ENCODE measurements around the gene TAS2R40. TPM values are rescaled to one million over a fixed set of nuclear protein-coding genes. Genes with fewer than 3 reads are reported as not detected.

TAS2R40 gene
- total RNA-seq, 2 donors from 2014 or later = not detected

GRCh38 chr7:143239813-143240212, 18.0 kb downstream of the TAS2R40 start:
- no peak overlapping the region for H3K27ac Mint-ChIP-seq
- H3K9me3 Mint-ChIP-seq = peaks cover 22 to 23% of the 10 kb centered on the region in 2 donors
- H3K36me3 Mint-ChIP-seq = peaks cover 16 to 22% of the 10 kb centered on the region in 2 donors
- ATAC-seq = no peak
- no peak for DNase-seq (ENCODE audit: low spot score in 2 of 2)

GRCh38 chr7:143240291-143241168, 18.7 kb downstream of the TAS2R40 start:
- H3K9me3 Mint-ChIP-seq = peaks cover 19 to 21% of the 10 kb centered on the region in 2 donors
- H3K27ac Mint-ChIP-seq = no peak overlapping the region
- H3K36me3 Mint-ChIP-seq = peaks cover 18 to 19% of the 10 kb centered on the region in 2 donors
- peak in 1 of 2 donors; percentile 61 for DNase-seq (ENCODE audit: low spot score in 2 of 2)
- ATAC-seq = peak; percentile 77 to 82

GRCh38 chr7:143242306-143242705, 20.5 kb downstream of the TAS2R40 start:
- no peak for ATAC-seq
- H3K9me3 Mint-ChIP-seq = peaks cover 2 to 9% of the 10 kb centered on the region in 2 donors

GRCh38 chr7:143243111-143243510, 21.3 kb downstream of the TAS2R40 start:
- ATAC-seq = no peak
- no peak for DNase-seq (ENCODE audit: low spot score in 2 of 2)
- H3K36me3 Mint-ChIP-seq = peaks cover 0 to 19% of the 10 kb centered on the region in 2 donors
- H3K27ac Mint-ChIP-seq = no peak overlapping the region
- peaks cover 0 to 8% of the 10 kb centered on the region in 2 donors for H3K9me3 Mint-ChIP-seq

More at GRCh38 chr7:143242306-143242705, 20.5 kb downstream of the TAS2R40 start:
- Mint-ChIP-seq H3K27ac (peak overlapping the region in 1 of 2 donors; percentile 62), H3K36me3 (peaks cover 1 to 21% of the 10 kb centered on the region in 2 donors)
- no peak for DNase-seq (ENCODE audit: low spot score in 2 of 2)

- ATAC-seq = no peak
- H3K9me3 Mint-ChIP-seq = peaks cover 0 to 8% of the 10 kb centered on the region in 2 donors
- peaks cover 0 to 19% of the 10 kb centered on the region in 2 donors for H3K36me3 Mint-ChIP-seq
- peak overlapping the region in 1 of 2 donors; percentile 19 for H3K27ac Mint-ChIP-seq
- no peak for DNase-seq (ENCODE audit: low spot score in 2 of 2)
Observed at GRCh38 chr7:143243614-143244013, 21.8 kb downstream of the TAS2R40 start.

- Mint-ChIP-seq H3K27ac (no peak overlapping the region), H3K9me3 (peaks cover 0 to 8% of the 10 kb centered on the region in 2 donors), H3K36me3 (peaks cover 7 to 25% of the 10 kb centered on the region in 2 donors)
- DNase-seq (ENCODE audit: low spot score in 2 of 2) = no peak
- no peak for ATAC-seq
Observed at GRCh38 chr7:143244321-143244720, 22.5 kb downstream of the TAS2R40 start.

GRCh38 chr7:143245123-143245522, 23.3 kb downstream of the TAS2R40 start:
- peak in 1 of 2 donors; percentile 25 for DNase-seq (ENCODE audit: low spot score in 2 of 2)
- Mint-ChIP-seq H3K9me3 (peaks cover 0 to 15% of the 10 kb centered on the region in 2 donors), H3K27ac (peak overlapping the region; percentile 35 to 93), H3K36me3 (peaks cover 7 to 33% of the 10 kb centered on the region in 2 donors)
- ATAC-seq = peak; percentile 69 to 78

GRCh38 chr7:143247372-143247771, 25.5 kb downstream of the TAS2R40 start:
- Mint-ChIP-seq H3K27ac (no peak overlapping the region), H3K36me3 (peaks cover 9 to 43% of the 10 kb centered on the region in 2 donors), H3K9me3 (peaks cover under 1 to 18% of the 10 kb centered on the region in 2 donors)
- ATAC-seq (no peak), DNase-seq (ENCODE audit: low spot score in 2 of 2) (no peak)

GRCh38 chr7:143248761-143249354, 27.0 kb downstream of the TAS2R40 start:
- no peak overlapping the region for H3K27ac Mint-ChIP-seq
- no peak for ATAC-seq
- DNase-seq (ENCODE audit: low spot score in 2 of 2) = no peak
- peaks cover 4 to 28% of the 10 kb centered on the region in 2 donors for H3K9me3 Mint-ChIP-seq
- H3K36me3 Mint-ChIP-seq = peaks cover 20 to 58% of the 10 kb centered on the region in 2 donors

- H3K9me3 Mint-ChIP-seq = peaks cover 4 to 34% of the 10 kb centered on the region in 2 donors
- H3K36me3 Mint-ChIP-seq = peaks cover 25 to 65% of the 10 kb centered on the region in 2 donors
- H3K27ac Mint-ChIP-seq = no peak overlapping the region
- DNase-seq (ENCODE audit: low spot score in 2 of 2) = no peak
- ATAC-seq = no peak
Observed at GRCh38 chr7:143250199-143250598, 28.4 kb downstream of the TAS2R40 start.

- peaks cover 25 to 60% of the 10 kb centered on the region in 2 donors for H3K36me3 Mint-ChIP-seq
- DNase-seq (ENCODE audit: low spot score in 2 of 2) (no peak), ATAC-seq (peak in 1 of 2 donors; percentile 37)
- H3K9me3 Mint-ChIP-seq = peaks cover 4 to 34% of the 10 kb centered on the region in 2 donors
- H3K27ac Mint-ChIP-seq = no peak overlapping the region
Observed at GRCh38 chr7:143250822-143251221, 29.0 kb downstream of the TAS2R40 start.

- peaks cover 25 to 48% of the 10 kb centered on the region in 2 donors for H3K36me3 Mint-ChIP-seq
- peak overlapping the region; percentile 2 to 31 for H3K27ac Mint-ChIP-seq
- peaks cover 4 to 31% of the 10 kb centered on the region in 2 donors for H3K9me3 Mint-ChIP-seq
- peak; percentile 46 to 66 for ATAC-seq
- no peak for DNase-seq (ENCODE audit: low spot score in 2 of 2)
Observed at GRCh38 chr7:143252006-143252405, 30.2 kb downstream of the TAS2R40 start.

GRCh38 chr7:143255564-143255963, 33.7 kb downstream of the TAS2R40 start:
- Mint-ChIP-seq H3K27ac (peak overlapping the region in 1 of 2 donors; percentile 16), H3K9me3 (peaks cover 4 to 24% of the 10 kb centered on the region in 2 donors), H3K36me3 (peaks cover 19 to 37% of the 10 kb centered on the region in 2 donors)
- no peak for DNase-seq (ENCODE audit: low spot score in 2 of 2)
- no peak for ATAC-seq

GRCh38 chr7:143256325-143256724, 34.5 kb downstream of the TAS2R40 start:
- no peak overlapping the region for H3K27ac Mint-ChIP-seq
- peaks cover 4 to 24% of the 10 kb centered on the region in 2 donors for H3K9me3 Mint-ChIP-seq
- ATAC-seq (peak in 1 of 2 donors; percentile 36), DNase-seq (ENCODE audit: low spot score in 2 of 2) (no peak)
- peaks cover 19 to 37% of the 10 kb centered on the region in 2 donors for H3K36me3 Mint-ChIP-seq

GRCh38 chr7:143256932-143257331, 35.1 kb downstream of the TAS2R40 start:
- Mint-ChIP-seq H3K9me3 (peaks cover 4 to 29% of the 10 kb centered on the region in 2 donors), H3K36me3 (peaks cover 19 to 34% of the 10 kb centered on the region in 2 donors), H3K27ac (no peak overlapping the region)
- no peak for DNase-seq (ENCODE audit: low spot score in 2 of 2)
- peak in 1 of 2 donors; percentile 15 for ATAC-seq

GRCh38 chr7:143257501-143257900, 35.7 kb downstream of the TAS2R40 start:
- H3K36me3 Mint-ChIP-seq = peaks cover 15 to 32% of the 10 kb centered on the region in 2 donors
- no peak for DNase-seq (ENCODE audit: low spot score in 2 of 2)
- H3K27ac Mint-ChIP-seq = no peak overlapping the region
- no peak for ATAC-seq
- peaks cover 2 to 28% of the 10 kb centered on the region in 2 donors for H3K9me3 Mint-ChIP-seq

GRCh38 chr7:143258831-143259230, 37.0 kb downstream of the TAS2R40 start:
- H3K27ac Mint-ChIP-seq = peak overlapping the region; percentile 79 to 90
- peak in 1 of 2 donors; percentile 28 for ATAC-seq
- no peak for DNase-seq (ENCODE audit: low spot score in 2 of 2)
- H3K36me3 Mint-ChIP-seq = peaks cover 12 to 25% of the 10 kb centered on the region in 2 donors
- H3K9me3 Mint-ChIP-seq = peaks cover 0 to 20% of the 10 kb centered on the region in 2 donors
